Stomach (tissue), 4 donors: Measurements from ENCODE around the gene TGM2.

Source experiments
- CTCF ChIP-seq, 7 experiments: fragments of 450-650 bp in 4 of 7; fragments of 200-600 bp in 3 of 7; sonication (generic) in 3 of 7; IDR thresholded peaks; one replicate each; pipeline ENCODE4 v1.5.1; 2016 to 2019; ENCODE audit warnings: antibody characterized with exemption in 7 of 7, control low read depth in 2 of 7, mild to moderate bottlenecking in 1 of 7
- EP300 ChIP-seq: sonication (generic); formaldehyde crosslinking; IDR thresholded peaks from one replicate; pipeline ENCODE4 v1.6.1; 2017; ENCODE audit warnings: antibody characterized with exemption
- POLR2A ChIP-seq, 4 donors: fragments of 450-650 bp; IDR thresholded peaks; one replicate each; pipeline ENCODE4 v1.6.1; 2016; ENCODE audit warnings: antibody characterized with exemption in 4 of 4, control low read depth in 2 of 4, mild to moderate bottlenecking in 1 of 4, moderate library complexity in 1 of 4

GRCh38 chr20:38144598-38144973 lies 20.5 kb downstream of the TGM2 start:
- TF ChIP-seq CTCF (IDR thresholded peaks at IDR 0.05) (no peak), POLR2A (IDR thresholded peaks at IDR 0.05) (no peak), EP300 (no peak)
